ENCODE data around the gene SDC3. TPM values are rescaled to one million over a fixed set of nuclear protein-coding genes. Genes with fewer than 3 reads are reported as not detected.

The SDC3 gene
- total and polyA plus RNA-seq, 2 of the 8 experiments (the other 6 are each of a cell fraction or from before 2014, with no cell fraction given), result 7.0 to 27.0 TPM

- DNase-seq (ENCODE audit: low read depth in 1 of 2, low spot score in 2 of 2) (no peak), FAIRE-seq (peak; percentile 78)
- H3K9me3 ChIP-seq (ENCODE audit: insufficient read depth in 2 of 2, low read depth in 1 of 2, low read length in 1 of 2), result no peaks in the 10 kb centered on the region
- H2BK15ac ChIP-seq (ENCODE audit: low read length), result peak overlapping the region; percentile 67; the same call in 1 of the 2 replicates
- WGBS, 2 experiments (ENCODE audit: extremely low coverage in 1 of 2, insufficient coverage in 1 of 2, insufficient read length in 1 of 2, insufficient replicate concordance in 2 of 2, low coverage in 1 of 2, low lambda C conversion rate in 2 of 2, missing lambda C conversion rate in 1 of 2), result 37% methylated on average over 5 of the region's 5 CpGs; no CpG with 5 or more reads in 1 of the 2 experiments
- no peak overlapping the region for H2AK5ac ChIP-seq (ENCODE audit: low read depth, low read length)
- no peak overlapping the region for H3K14ac ChIP-seq (ENCODE audit: insufficient read length)
- no peak overlapping the region for H4K5ac ChIP-seq (ENCODE audit: insufficient read length, low read depth, low read length)
- peak overlapping the region; percentile 23 to 29; a peak in 3 of 4 replicates for H3K4me2 ChIP-seq (ENCODE audit: insufficient read depth in 1 of 2, low read depth in 2 of 2, low read length in 2 of 2)
- H3K36me3 ChIP-seq (ENCODE audit: control insufficient read depth in 2 of 4, insufficient read depth in 4 of 4, low read length in 3 of 4), result no peaks in the 10 kb centered on the region
- H3K4me1 ChIP-seq (replicated peaks in 1 of 4; ENCODE audit: control insufficient read depth in 3 of 4, insufficient read depth in 4 of 4, low read length in 3 of 4), result peaks cover 14 to 32% (median 22%) of the 10 kb centered on the region in 4 experiments
- TF ChIP-seq HDAC2 (IDR thresholded peaks at IDR 0.05; ENCODE audit: borderline replicate concordance in 1 of 2, low read depth in 2 of 2, low read length in 2 of 2), result no peak
- TF ChIP-seq USF2 (IDR thresholded peaks at IDR 0.05; ENCODE audit: low read length), result no peak
- TF ChIP-seq, protein P1, sequence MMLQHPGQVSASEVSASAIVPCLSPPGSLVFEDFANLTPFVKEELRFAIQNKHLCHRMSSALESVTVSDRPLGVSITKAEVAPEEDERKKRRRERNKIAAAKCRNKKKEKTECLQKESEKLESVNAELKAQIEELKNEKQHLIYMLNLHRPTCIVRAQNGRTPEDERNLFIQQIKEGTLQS (IDR thresholded peaks at IDR 0.05; ENCODE audit: insufficient read depth, low read depth, low read length), result no peak
- TF ChIP-seq JUND (IDR thresholded peaks at IDR 0.05; ENCODE audit: low read length), result no peak
- TF ChIP-seq NANOG (IDR thresholded peaks at IDR 0.05; ENCODE audit: insufficient read depth, low read depth, low read length, poor library complexity, severe bottlenecking), result peak; percentile 70
- TF ChIP-seq RNF2 (IDR thresholded peaks at IDR 0.05; ENCODE audit: borderline replicate concordance, low read depth, low read length, missing control alignments, poor library complexity, severe bottlenecking), result no peak
- ChIA-PET CTCF (ENCODE audit: partially characterized antibody) (interaction anchor here (1.0 to 2.9 kb wide), 3 partner anchors 8 to 62 kb away, joined by 3 to 16 read pairs (median 4); no protein-coding TSS in a partner anchor), POLR2A (ENCODE audit: partially characterized antibody) (no interaction called here)
- H2BK12ac ChIP-seq (ENCODE audit: low read depth, low read length), result 0 out of 2 replicates have a peak overlapping the region, but pooled peaks have one; percentile 87
- no peak overlapping the region for H4K91ac ChIP-seq (replicated peaks; ENCODE audit: insufficient read length, low read length)
- no peak overlapping the region; the same call in 1 of the 2 replicates for H4K8ac ChIP-seq (ENCODE audit: extremely low read depth, insufficient read depth, low read length)
- H2BK120ac ChIP-seq (replicated peaks; ENCODE audit: low read depth, low read length), result no peak overlapping the region
- no peak overlapping the region for H3K4ac ChIP-seq (replicated peaks; ENCODE audit: insufficient read length, low read depth, low read length)
- peaks cover 5% of the 10 kb centered on the region; the same call in 1 of the 2 replicates for H3K23me2 ChIP-seq (ENCODE audit: low read depth, low read length)
- no peak overlapping the region for H3K27ac ChIP-seq (ENCODE audit: low read depth, low read length)
- H3K79me2 ChIP-seq (ENCODE audit: control insufficient read depth in 1 of 2, insufficient read depth in 2 of 2, low read length in 2 of 2), result no peaks in the 10 kb centered on the region
- no peak overlapping the region for H3K56ac ChIP-seq (replicated peaks; ENCODE audit: insufficient read length, low read depth, low read length)
- no peaks in the 10 kb centered on the region for H3K27me3 ChIP-seq (replicated peaks in 1 of 4; ENCODE audit: control insufficient read depth in 3 of 4, extremely low read depth in 1 of 4, insufficient read depth in 3 of 4, low read length in 3 of 4)
- H4K20me1 ChIP-seq (replicated peaks in 1 of 2; ENCODE audit: control insufficient read depth in 1 of 2, insufficient read depth in 2 of 2, low read length in 2 of 2), result no peaks in the 10 kb centered on the region
- H3K4me3 ChIP-seq (ENCODE audit: extremely low read depth in 1 of 4, insufficient read depth in 2 of 4, low read depth in 3 of 4, low read length in 4 of 4), result peak overlapping the region in 1 of 4 experiments; percentile 1; a peak in 1 of 8 replicates
- H3K23ac ChIP-seq (ENCODE audit: insufficient read length), result no peak overlapping the region
- H3K9ac ChIP-seq (replicated peaks in 1 of 4; ENCODE audit: extremely low read depth in 1 of 4, low read depth in 3 of 4, low read length in 3 of 4), result no peak overlapping the region
- H3K79me1 ChIP-seq (ENCODE audit: low read depth, low read length), result no peaks in the 10 kb centered on the region
- H2AFZ ChIP-seq (ENCODE audit: low read length), result no peak overlapping the region
- H2BK20ac ChIP-seq (ENCODE audit: low read length), result peak overlapping the region; percentile 95; the same call in 1 of the 2 replicates
- no peak overlapping the region for H2BK5ac ChIP-seq (ENCODE audit: low read depth, low read length)
- no peak overlapping the region for H3K18ac ChIP-seq (ENCODE audit: extremely low read depth, low read length)
These were observed 63.9 kb downstream of the SDC3 start for GRCh38 chr1:30844631-30845030.
